Gastroesophageal sphincter (tissue), 4 donors: Measurements from ENCODE around the gene SLC35B4. TPM values are rescaled to one million over a fixed set of nuclear protein-coding genes. Genes with fewer than 3 reads are reported as not detected.
A peak's percentile ranks its signal among the peaks of the same experiment; 100 is the strongest.

Experiments
- ATAC-seq: fragments of 150-250 bp; one replicate; pipeline ENCODE4 v1.9.1; 2016; ENCODE audit warnings: mild to moderate bottlenecking, moderate library complexity
- H3K27ac ChIP-seq, 4 donors: fragments of 200-600 bp; sonication (generic) in 3 of 4; 1 replicate in 3 of 4; 2 replicates in 1 of 4; pipeline ENCODE4 v1.5.1; 2016 to 2019
- H3K27me3 ChIP-seq: fragments of 200-600 bp; sonication (generic); one replicate; pipeline ENCODE4 v1.5.1; 2019
- H3K36me3 ChIP-seq, 2 donors: fragments of 200-600 bp; sonication (generic); one replicate each; pipeline ENCODE4 v1.5.1; 2019; ENCODE audit warnings: control low read depth in 1 of 2
- H3K4me1 ChIP-seq, 3 donors: fragments of 200-600 bp; sonication (generic); 1 replicate in 2 of 3; 2 replicates in 1 of 3; pipeline ENCODE4 v1.5.1; 2016 to 2019; ENCODE audit warnings: control low read depth in 2 of 3
- H3K4me3 ChIP-seq, 2 donors: fragments of 200-600 bp; sonication (generic); one replicate each; pipeline ENCODE4 v1.5.1; 2019; ENCODE audit warnings: mild to moderate bottlenecking in 1 of 2, moderate library complexity in 1 of 2
- H3K9me3 ChIP-seq, 3 donors: fragments of 200-600 bp; sonication (generic); one replicate each; pipeline ENCODE4 v1.5.1; 2017 to 2019; ENCODE audit warnings: control low read depth in 2 of 3
- EP300 ChIP-seq: sonication (generic); formaldehyde crosslinking; IDR thresholded peaks from one replicate; pipeline ENCODE4 v1.6.1; 2017; ENCODE audit warnings: antibody characterized with exemption, mild to moderate bottlenecking
- POLR2A ChIP-seq, 2 donors: fragments of 450-650 bp; IDR thresholded peaks; one replicate each; pipeline ENCODE4 v1.6.1; 2017; ENCODE audit warnings: antibody characterized with exemption in 2 of 2, mild to moderate bottlenecking in 2 of 2, moderate library complexity in 1 of 2
- POLR2AphosphoS5 ChIP-seq: sonication (generic); formaldehyde crosslinking; IDR thresholded peaks from one replicate; pipeline ENCODE4 v1.6.1; 2017; ENCODE audit warnings: antibody characterized with exemption
- WGBS, 2 donors: methylation state at CpG; one replicate each; pipeline ENCODE4 v1.1.5; 2018; ENCODE audit warnings: low coverage in 1 of 2; 5-methylcytosine and 5-hydroxymethylcytosine counted together
- total RNA-seq, 4 donors: library from RNA; depleted of rRNA; stranded (reverse); fragments of >200 nt; gene quantifications; one replicate each; pipeline ENCODE4 v1.1.0, GENCODE V29; 2016
- TF ChIP-seq, protein P1 (sequence below), 4 experiments: fragments of 200-600 bp in 2 of 4; fragments of 450-650 bp in 2 of 4; sonication (generic) in 1 of 4; IDR thresholded peaks; one replicate each; pipeline ENCODE4 v1.5.1; 2017 to 2019; ENCODE audit warnings: antibody characterized with exemption in 4 of 4, mild to moderate bottlenecking in 2 of 4, moderate library complexity in 2 of 4

SLC35B4 gene
- total RNA-seq, 4 donors from 2014 or later, result 7.3 to 14.4 (median 10.7) TPM

DNA sequence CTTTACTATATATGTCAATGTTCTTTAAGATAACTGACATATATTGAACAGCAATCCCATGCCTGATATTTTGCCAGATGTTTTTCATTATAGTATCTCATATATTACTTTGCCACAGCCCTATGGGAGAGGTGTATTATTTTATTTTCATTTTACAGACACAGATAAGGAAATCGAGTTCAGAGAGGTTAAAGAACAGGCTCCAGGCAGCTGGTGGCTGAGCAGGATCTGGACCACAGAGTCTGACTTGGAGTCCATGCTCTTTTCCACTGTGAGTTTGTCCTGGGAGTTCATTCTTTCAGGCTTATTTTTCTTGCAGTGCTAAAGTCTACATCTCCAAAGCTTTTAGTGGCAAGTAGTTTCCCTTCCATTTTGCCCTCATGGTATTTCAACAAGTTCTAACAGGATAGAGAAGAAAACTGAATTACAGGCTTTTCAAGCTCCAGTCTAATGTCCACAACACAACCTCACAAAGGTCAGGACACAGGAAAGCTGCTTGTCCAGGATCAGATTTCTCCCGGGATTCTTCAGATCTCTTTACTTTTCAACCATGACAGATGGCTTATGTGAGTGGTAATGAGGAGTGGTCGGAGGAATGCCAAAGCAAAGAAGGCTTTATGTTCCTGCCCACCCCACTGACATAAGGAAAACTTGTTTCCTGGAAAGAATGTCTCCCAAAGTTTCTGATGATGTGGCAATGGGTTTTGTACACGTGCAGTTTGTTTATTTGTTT is 13.1 kb upstream of the SLC35B4 start:
- no peak for ATAC-seq
- 29 to 39% methylated on average over 4 of the region's 4 CpGs for WGBS, 2 donors
- Histone ChIP-seq H3K4me3 (no peak overlapping the region), H3K9me3 (no peaks in the 10 kb centered on the region), H3K4me1 (no peaks in the 10 kb centered on the region), H3K27me3 (peaks cover 13% of the 10 kb centered on the region), H3K36me3 (no peaks in the 10 kb centered on the region), H3K27ac (no peak overlapping the region)
- no peak for TF ChIP-seq POLR2AphosphoS5
- TF ChIP-seq, protein P1, sequence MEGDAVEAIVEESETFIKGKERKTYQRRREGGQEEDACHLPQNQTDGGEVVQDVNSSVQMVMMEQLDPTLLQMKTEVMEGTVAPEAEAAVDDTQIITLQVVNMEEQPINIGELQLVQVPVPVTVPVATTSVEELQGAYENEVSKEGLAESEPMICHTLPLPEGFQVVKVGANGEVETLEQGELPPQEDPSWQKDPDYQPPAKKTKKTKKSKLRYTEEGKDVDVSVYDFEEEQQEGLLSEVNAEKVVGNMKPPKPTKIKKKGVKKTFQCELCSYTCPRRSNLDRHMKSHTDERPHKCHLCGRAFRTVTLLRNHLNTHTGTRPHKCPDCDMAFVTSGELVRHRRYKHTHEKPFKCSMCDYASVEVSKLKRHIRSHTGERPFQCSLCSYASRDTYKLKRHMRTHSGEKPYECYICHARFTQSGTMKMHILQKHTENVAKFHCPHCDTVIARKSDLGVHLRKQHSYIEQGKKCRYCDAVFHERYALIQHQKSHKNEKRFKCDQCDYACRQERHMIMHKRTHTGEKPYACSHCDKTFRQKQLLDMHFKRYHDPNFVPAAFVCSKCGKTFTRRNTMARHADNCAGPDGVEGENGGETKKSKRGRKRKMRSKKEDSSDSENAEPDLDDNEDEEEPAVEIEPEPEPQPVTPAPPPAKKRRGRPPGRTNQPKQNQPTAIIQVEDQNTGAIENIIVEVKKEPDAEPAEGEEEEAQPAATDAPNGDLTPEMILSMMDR (IDR thresholded peaks at IDR 0.05), result no peak

DNA sequence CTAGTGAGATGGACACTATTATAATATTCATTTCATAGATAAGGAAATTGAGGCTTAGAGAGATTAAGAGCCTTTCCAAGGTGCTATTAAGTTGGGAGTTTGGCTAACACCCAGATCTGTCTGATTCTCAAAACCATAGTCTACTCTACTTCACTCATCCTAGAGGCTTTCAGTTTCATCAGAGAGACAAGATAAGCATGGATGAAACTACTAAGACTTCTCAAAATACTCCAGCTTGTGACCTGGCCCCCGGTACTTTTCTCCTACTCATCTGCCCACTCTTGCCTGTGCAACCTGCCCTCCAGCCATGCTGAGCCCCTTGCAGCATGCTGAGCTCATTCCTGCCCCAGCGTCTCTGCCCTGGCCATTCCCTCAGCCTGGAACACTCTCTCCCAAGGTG is 12.2 kb upstream of the SLC35B4 start:
- no peak for ATAC-seq
- no peak overlapping the region for H3K4me3 ChIP-seq
- no peaks in the 10 kb centered on the region for H3K9me3 ChIP-seq
- TF ChIP-seq POLR2A (IDR thresholded peaks at IDR 0.05) (no peak), EP300 (no peak), POLR2AphosphoS5 (no peak)
- TF ChIP-seq, protein P1 (IDR thresholded peaks at IDR 0.05), result no peak
- no peak overlapping the region for H3K27ac ChIP-seq
- WGBS, 2 donors, result 56 to 60% methylated on average over 2 of the region's 2 CpGs
- no peaks in the 10 kb centered on the region for H3K36me3 ChIP-seq
- no peaks in the 10 kb centered on the region for H3K4me1 ChIP-seq
- peaks cover 14% of the 10 kb centered on the region for H3K27me3 ChIP-seq

DNA sequence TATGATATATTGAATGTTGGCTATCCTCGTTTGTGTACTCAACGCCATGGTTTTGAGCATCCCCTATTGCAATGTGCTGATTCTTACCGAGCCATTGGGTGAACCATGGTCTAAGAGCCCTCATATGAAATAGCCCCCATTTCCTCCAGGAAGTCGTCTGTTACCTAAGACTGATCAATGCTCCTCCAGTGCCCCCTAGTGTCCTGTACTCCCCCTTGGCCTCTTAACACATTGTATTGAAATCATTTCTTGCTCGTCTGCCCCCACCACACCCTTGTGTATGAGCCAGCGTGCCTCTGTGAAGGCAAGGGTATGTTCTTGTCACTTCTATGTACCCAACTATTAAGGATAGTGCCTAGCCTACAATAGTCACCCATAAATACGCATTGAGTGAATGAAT is 11.2 kb upstream of the SLC35B4 start:
- 19 to 35% methylated on average over 7 of the region's 7 CpGs for whole genome bisulfite sequencing, 2 donors
- TF ChIP-seq POLR2A (IDR thresholded peaks at IDR 0.05) (no peak), POLR2AphosphoS5 (no peak), EP300 (no peak)
- TF ChIP-seq, protein P1 (IDR thresholded peaks at IDR 0.05), result peak in 2 of 4 experiments; percentile 25 to 50
- Histone ChIP-seq H3K4me1 (no peaks in the 10 kb centered on the region), H3K36me3 (no peaks in the 10 kb centered on the region), H3K9me3 (no peaks in the 10 kb centered on the region), H3K27ac (no peak overlapping the region), H3K4me3 (no peak overlapping the region), H3K27me3 (peaks cover 14% of the 10 kb centered on the region)
- no peak for ATAC-seq

DNA sequence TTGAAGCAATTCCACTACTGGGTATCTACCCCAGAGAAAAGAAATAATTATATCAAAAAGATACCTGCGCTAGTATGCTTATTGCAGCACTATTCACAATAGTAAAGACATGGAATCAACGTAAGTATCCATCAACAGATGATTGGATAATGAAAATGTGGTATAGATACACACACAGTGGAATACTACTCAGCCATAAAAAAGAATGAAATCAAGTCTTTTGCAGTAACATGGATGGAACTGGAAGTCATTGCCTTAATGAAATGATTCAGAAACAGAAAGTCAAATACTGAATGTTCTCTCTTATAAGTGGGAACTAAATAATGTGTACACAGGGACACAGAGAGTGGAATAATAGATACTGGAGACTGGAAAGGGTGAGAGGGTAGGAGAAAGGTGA is 7.4 kb upstream of the SLC35B4 start:
- Histone ChIP-seq H3K27me3 (peaks cover 10% of the 10 kb centered on the region), H3K36me3 (no peaks in the 10 kb centered on the region), H3K4me1 (no peaks in the 10 kb centered on the region), H3K4me3 (no peak overlapping the region), H3K27ac (no peak overlapping the region), H3K9me3 (no peaks in the 10 kb centered on the region)
- no peak for ATAC-seq
- WGBS, 2 donors, result 92 to 93% methylated on average over 2 of the region's 2 CpGs
- no peak for TF ChIP-seq EP300
- no peak for TF ChIP-seq POLR2A (IDR thresholded peaks at IDR 0.05)
- no peak for TF ChIP-seq POLR2AphosphoS5
- TF ChIP-seq, protein P1 (IDR thresholded peaks at IDR 0.05), result no peak

DNA sequence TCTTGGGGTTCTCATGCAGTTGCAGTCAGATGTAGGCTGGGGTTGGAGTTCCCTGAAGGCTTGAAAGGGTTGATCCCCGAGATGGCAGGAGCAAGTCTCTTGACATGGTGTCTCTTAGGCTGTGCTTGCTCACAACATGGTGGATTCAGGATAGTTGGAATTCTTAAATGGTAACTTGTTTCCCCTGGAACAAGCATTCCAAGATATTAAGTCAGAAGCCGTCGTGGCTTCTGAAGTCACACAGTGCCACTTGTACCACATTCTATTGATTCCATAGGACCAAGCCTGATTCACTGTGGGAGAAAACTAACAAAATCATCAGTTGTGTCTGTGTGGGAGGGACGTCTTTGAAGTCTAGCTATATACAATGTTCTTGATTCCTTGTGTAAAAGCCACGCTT is 3.5 kb upstream of the SLC35B4 start:
- Histone ChIP-seq H3K4me1 (peaks cover 0 to 15% (median 0%) of the 10 kb centered on the region in 3 donors), H3K9me3 (no peaks in the 10 kb centered on the region), H3K36me3 (no peaks in the 10 kb centered on the region), H3K27me3 (peaks cover 10% of the 10 kb centered on the region), H3K27ac (no peak overlapping the region), H3K4me3 (no peak overlapping the region)
- no peak for ATAC-seq
- 71 to 81% methylated on average over 3 to 5 of the region's 5 CpGs for WGBS, 2 donors
- TF ChIP-seq POLR2A (IDR thresholded peaks at IDR 0.05) (no peak), EP300 (no peak), POLR2AphosphoS5 (no peak)
- TF ChIP-seq, protein P1 (IDR thresholded peaks at IDR 0.05), result no peak
